Activated CD4-positive, alpha-beta T cell treated with anti-CD3 and anti-CD28 coated beads, Interleukin-2, amount 50 U/mL, for 48 hours (primary cell): Measurements from ENCODE around the gene FSTL1.
"Not testable (repeated sequence)": the region's sequence is repeated elsewhere in the genome, so short reads cannot be mapped to it uniquely, and the experiment has no call there.

Experiments used
- DNase-seq, 2 experiments: peaks; one replicate each; pipeline ENCODE4 v3.0.0-alpha.2; 2020

FSTL1 gene

GRCh38 chr3:120416868-120417267 is 33.9 kb downstream of the FSTL1 start:
- DNase-seq: no peak

- DNase-seq: no peak
Measured at GRCh38 chr3:120415756-120416155, 35.0 kb downstream of the FSTL1 start.

DNA sequence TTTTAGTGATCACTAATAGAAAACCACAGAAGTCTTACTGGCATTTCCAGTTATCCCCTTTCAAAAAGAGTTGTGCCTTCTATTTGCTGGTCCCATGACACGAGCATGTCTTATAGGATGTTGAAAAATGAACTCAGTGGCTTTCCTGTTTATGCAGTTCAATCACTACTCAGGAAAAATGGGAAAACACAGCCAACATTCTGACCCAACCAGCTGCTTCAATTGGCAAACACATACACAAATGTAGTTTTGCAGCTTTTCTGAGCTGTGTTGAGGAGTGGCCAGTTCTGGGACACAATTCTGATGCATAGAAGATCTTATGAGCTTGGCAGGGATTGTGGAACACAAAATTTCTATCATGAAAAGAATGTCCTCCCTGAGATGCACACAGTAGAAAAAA is 40.3 kb downstream of the FSTL1 start:
- DNase-seq: no peak

GRCh38 chr3:120410116-120410515 is 40.7 kb downstream of the FSTL1 start:
- DNase-seq: no peak

GRCh38 chr3:120407508-120408287 is 43.1 kb downstream of the FSTL1 start:
- DNase-seq: no peak

DNA sequence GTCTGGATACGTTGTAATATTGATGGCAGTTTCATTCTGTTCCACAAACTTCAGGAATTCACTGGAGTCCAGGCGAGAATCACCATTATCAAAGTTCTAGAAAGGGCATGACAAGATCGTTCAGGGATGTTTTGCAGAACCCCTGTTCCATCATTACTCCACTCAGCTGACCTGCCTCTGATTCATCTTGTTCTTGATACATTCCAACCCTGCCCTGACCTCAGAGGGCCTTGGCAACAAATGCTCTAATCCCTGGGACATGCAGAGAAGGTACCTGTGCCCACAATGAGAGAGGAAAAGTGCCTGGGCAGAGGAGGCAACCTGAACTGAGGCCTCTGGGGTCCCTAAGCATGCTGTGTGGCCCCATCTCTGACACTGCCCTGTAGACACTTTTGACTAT is 45.9 kb downstream of the FSTL1 start:
- DNase-seq: no peak

DNA sequence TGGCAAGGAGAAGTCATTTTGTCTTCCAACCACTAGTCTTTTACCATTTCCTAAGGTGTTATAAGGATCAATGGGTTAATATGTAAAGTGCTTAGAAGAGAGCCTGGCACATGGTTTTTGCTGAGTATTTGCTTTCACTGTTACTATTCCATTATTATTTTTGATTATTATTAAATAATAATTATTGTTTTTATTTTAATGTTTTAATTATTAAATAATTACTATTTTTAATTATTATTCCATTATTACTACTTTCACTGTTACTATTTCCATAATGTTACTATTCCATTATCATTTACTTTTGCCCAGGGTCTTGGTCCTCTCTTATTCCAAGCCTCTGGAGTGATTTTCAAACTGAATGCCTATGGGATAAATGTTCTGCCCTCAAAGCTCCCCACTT is 48.5 kb downstream of the FSTL1 start:
- DNase-seq: no peak

DNA sequence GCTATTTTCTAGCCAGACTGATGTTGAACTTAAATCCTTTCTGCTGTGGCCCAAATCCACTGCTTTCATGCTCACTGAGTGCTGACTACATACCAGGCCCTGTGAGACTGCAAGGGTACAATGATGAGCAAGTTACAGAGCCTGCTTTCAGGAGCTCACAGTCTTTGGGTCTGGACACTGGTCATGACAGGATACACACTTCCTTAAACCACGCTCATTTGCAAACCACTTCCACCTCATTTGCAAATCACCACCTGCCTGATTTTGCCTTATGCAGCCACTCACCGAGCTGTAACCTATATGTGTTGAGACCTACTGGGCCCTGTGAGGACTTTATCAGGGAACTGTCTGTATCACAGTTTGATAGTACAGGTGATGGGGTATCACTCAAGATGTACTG is 51.4 kb downstream of the FSTL1 start:
- DNase-seq: no peak

GRCh38 chr3:120396469-120396868 is 54.3 kb downstream of the FSTL1 start:
- DNase-seq: no peak

GRCh38 chr3:120394347-120394746 is 56.4 kb downstream of the FSTL1 start:
- DNase-seq: no peak

DNA sequence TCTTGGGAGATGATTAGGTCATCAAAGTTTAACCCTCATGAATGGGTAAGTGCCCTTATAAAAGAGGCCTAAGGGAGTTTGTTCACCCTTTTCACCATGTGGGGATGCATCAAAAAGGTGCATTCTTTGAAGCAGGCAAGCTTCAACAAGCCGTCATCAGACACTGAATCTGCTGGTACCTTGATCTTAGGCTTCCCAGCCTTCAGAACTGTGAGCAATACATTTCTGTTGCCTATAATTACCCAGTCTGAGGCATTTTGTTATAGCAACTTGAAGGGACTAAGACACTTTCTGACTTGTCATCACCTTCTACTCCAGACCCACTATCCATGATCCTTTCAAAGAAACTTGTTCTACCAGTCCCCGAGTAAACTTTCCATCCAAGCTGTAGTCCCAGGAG is 57.0 kb downstream of the FSTL1 start:
- DNase-seq: no peak

DNA sequence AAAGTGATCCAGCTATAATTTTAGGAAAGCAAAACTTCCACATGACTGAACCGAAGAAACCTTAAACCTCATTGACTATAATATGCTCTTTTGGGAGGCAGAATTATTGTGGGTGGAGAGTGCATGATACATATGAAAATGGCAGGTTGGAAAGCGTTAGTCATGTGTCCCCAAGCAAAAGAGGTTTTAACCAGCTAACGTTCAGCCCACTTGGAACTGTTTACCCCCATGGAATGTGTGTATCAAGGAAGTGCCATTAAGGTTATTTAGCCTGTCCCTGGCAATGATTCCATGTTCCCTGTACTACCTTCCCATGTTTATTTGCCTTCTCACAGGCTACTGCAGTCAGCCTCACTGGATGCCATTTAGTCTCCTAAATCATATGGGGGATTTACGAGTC is 57.5 kb downstream of the FSTL1 start:
- DNase-seq: no peak

DNA sequence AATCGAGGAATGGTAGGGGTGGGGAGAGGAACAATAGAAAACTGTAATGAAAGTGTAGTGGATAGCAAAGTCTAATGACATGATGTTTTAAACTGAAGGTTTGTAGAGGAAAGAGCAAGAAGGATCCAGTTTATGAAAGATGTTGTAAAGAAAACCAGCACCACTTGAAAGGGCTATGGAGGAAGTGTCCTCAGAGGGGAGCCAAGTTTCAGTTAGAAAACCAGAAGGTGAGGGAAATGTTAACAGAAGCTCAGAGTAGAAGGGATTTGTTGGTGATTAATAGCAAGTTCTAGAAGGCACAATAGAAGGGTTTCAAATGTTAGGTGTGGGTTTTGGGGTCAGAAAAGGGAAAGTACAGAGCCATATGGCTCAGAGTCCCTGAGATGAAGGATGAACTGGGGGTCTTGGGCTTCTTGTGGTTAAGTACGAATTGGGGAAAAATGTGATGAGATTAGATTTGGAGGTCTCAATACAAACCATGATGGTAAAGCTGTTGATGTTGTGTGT is 67.8 kb downstream of the FSTL1 start:
- DNase-seq: no peak

GRCh38 chr3:120381503-120381902 is 69.3 kb downstream of the FSTL1 start:
- no peak for DNase-seq

DNA sequence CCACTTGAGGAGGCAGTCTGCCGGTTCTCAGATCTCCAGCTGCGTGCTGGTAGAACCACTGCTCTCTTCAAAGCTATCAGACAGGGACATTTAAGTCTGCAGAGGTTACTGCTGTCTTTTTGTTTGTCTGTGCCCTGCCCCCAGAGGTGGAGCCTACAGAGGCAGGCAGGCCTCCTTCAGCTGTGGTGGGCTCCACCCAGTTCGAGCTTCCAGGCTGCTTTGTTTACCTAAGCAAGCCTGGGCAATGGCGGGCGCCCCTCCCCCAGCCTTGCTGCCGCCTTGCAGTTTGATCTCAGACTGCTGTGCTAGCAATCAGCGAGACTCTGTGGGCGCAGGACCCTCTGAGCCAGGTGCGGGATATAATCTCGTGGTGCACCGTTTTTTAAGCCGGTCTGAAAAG is 72.8 kb downstream of the FSTL1 start:
- not testable (repeated sequence) for DNase-seq

GRCh38 chr3:120370463-120370862 is 80.3 kb downstream of the FSTL1 start:
- DNase-seq: no peak

GRCh38 chr3:120369037-120369467 is 81.7 kb downstream of the FSTL1 start:
- no peak for DNase-seq

- DNase-seq: no peak
Measured at GRCh38 chr3:120368172-120368571, 82.6 kb downstream of the FSTL1 start.

DNA sequence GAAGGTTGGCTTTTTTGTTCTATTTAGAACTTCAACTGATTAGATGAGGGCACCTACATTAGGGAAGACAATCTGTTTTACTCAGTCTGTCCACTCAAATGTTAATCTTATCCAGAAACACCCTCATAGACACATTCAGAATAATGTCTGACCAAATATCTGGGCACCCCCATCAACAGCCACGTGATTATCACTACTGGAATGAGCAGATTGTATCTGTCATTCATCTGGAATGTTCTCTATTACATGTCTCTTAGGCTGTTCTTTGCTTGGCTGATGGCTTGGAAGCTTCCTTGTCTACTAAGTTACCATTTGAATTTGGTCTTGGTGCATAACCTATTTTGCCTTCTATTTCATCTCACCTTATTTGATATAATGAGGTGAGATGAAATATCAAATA is 86.0 kb downstream of the FSTL1 start:
- no peak for DNase-seq

- no peak for DNase-seq
Measured at GRCh38 chr3:120364101-120364500, 86.7 kb downstream of the FSTL1 start.

- no peak for DNase-seq
Measured at GRCh38 chr3:120357807-120358206, 93.0 kb downstream of the FSTL1 start.

GRCh38 chr3:120355486-120355885 is 95.3 kb downstream of the FSTL1 start:
- no peak for DNase-seq

DNA sequence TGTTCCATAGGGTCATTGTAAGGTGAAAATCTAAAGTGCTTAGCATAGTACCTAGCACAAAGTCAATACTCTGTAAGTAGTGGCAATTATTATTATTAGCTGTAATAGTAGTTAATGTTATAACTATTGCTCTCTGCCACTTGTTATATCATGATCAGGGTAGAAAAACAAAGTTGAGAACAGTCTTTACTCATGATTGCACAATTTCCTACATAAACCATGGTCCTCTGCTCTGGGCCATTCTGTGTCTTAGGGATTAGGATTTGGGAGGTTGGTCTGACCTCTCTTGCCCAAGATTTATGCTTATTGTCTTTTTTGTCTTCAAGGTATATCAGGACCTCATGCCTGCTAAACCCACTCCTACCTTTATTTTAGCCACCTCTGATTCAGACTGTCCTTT is 97.3 kb downstream of the FSTL1 start:
- DNase-seq: no peak

DNA sequence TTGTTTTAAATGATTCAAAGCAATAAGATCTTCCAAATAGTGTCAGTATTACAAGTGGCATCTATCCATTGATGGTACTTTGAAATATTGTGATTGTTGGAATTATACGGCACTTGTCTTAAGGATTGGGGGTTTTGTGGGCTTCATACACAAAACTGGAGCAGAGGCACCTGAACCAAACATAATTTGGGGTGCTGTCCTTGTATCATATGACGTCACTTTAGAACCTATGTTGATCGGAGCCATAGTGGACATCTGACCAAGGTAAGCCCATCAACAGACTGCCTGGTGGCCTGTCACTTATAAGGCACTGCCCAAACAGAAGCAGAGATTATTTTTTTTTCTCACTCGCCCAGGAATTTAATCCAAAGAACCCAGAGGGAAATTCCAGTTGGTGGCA is 98.8 kb downstream of the FSTL1 start:
- no peak for DNase-seq

DNA sequence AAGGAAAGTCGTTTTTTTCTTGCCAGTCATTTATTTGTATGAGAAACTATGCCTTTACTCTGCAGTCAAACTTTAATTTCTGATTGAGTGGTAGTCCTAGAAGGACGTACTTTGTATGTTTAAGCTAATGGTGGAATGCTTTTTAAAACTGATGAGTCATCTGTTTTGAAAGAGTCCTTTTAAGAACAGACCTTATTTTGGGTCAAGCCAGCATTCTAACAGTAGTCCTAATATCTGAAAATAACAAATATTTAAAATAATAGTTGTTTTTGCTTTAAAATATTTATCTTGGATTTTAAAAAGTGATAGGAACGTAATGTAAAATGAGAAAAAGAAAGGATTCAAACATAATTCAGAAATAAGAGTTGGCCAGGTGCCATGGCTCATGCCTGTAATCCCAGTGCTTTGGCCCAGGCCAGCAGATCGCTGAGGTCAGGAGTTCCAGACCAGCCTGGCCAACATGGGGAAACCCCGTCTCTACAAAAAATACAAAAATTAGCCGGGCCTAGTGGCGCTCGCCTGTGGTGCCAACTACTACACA is 100.3 kb downstream of the FSTL1 start:
- DNase-seq: no peak
